Measurements from ENCODE around the gene MEA1.

MEA1 gene

GRCh38 chr6:42969431-42969830 lies 44.3 kb downstream of the MEA1 start:
- DNase-seq = no peak

DNA sequence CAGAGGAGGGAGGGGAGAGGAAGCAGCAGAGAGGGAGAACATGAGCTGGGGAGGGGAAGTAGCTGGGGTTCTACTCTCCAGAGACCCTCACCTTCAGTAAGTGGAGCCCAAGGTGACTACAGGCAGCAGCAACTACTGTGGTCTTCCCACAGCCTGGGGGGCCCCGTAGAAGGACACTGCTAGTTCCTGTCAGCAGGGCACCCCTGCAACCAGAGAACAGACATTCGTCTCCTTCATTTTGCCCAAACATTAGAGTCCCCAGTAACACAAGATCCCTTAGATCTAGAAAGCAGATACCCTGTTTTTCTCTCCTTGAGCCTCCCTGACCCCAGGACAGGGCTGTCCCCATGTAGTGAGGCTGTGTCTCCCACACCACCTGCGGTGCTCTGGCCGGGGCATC lies 45.0 kb downstream of the MEA1 start:
- no peak for DNase-seq

GRCh38 chr6:42968126-42968701 lies 45.5 kb downstream of the MEA1 start:
- no peak for DNase-seq

DNA sequence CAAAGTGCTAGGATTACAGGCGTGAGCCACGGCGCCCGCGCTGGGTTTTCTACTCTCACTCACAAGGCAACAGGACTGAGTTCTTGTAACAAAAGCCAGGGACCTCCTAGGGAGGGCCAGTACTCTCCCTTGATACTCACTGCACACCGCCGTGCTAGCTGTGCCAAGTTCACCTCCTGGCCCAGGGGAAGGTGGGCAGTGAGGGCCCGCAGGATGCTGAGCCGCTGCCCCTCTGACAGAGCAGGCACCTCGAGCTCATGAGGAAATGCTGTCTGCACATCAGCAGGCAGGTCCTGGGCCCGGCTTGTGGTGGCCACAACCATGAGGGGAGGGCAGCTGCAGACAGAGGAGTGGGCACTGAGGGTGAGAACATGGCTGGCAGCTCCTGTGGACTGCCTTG lies 46.5 kb downstream of the MEA1 start:
- DNase-seq = no peak

- DNase-seq = no peak
Observed at GRCh38 chr6:42966571-42966970, 47.2 kb downstream of the MEA1 start.

GRCh38 chr6:42963855-42964605 lies 49.7 kb downstream of the MEA1 start:
- no peak for DNase-seq

- DNase-seq = no peak
Observed at GRCh38 chr6:42963179-42963854, 50.4 kb downstream of the MEA1 start.

GRCh38 chr6:42962502-42963178 lies 51.1 kb downstream of the MEA1 start:
- DNase-seq = no peak

DNA sequence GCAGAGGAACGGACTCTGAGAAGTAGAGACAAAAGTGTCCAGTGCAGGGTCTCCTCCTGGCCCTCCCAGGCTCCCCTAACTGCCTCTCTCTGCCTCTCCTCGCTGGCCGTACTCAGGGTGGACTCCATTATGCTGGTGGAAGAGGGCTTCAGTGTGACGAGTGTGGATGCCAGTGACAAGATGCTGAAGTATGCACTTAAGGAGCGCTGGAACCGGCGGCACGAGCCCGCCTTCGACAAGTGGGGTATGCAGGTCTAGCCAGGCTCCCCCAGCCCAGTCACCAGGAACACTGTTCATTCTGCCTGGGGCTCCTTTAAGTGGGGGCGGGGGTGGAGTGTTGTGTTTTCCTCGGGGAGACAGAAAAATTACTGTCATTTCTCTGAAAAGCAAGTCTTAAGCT lies 51.6 kb downstream of the MEA1 start:
- no peak for DNase-seq

All from NCI-H774 (cell line).